Kidney epithelial cell (primary cell): ENCODE measurements around the gene NDUFS8. TPM values are rescaled to one million over a fixed set of nuclear protein-coding genes. Genes with fewer than 3 reads are reported as not detected.

Experiments used
- DNase-seq: peaks from one replicate; pipeline ENCODE4 v3.0.0-alpha.2; 2010; ENCODE audit warnings: low read depth
- H3K27me3 ChIP-seq: 2 replicates; pipeline ENCODE4 v1.6.0; 2011; ENCODE audit warnings: low read length; ENCODE audit not compliant: control insufficient read depth, insufficient read depth
- H3K36me3 ChIP-seq: 2 replicates; pipeline ENCODE4 v1.5.1; 2011; ENCODE audit warnings: low read length; ENCODE audit not compliant: control insufficient read depth, insufficient read depth
- H3K4me3 ChIP-seq: 2 replicates; pipeline ENCODE4 v1.5.1; 2011; ENCODE audit warnings: low read depth, mild to moderate bottlenecking, control low read depth, low read length
- total RNA-seq: library from RNA; depleted of rRNA; stranded (reverse); fragments of >200 nt; gene quantifications from 2 replicates; pipeline ENCODE4 v1.2.3, GENCODE V29; 2015
- TF ChIP-seq, protein P1 (sequence below): IDR thresholded peaks from 2 replicates; pipeline ENCODE4 v1.5.1; 2011; ENCODE audit warnings: mild to moderate bottlenecking, moderate library complexity, low read length, control low read depth, inconsistent platforms; ENCODE audit not compliant: insufficient read depth, poor library complexity, severe bottlenecking

NDUFS8 gene
- total RNA-seq, 1 donor from 2014 or later = 246 TPM

DNA sequence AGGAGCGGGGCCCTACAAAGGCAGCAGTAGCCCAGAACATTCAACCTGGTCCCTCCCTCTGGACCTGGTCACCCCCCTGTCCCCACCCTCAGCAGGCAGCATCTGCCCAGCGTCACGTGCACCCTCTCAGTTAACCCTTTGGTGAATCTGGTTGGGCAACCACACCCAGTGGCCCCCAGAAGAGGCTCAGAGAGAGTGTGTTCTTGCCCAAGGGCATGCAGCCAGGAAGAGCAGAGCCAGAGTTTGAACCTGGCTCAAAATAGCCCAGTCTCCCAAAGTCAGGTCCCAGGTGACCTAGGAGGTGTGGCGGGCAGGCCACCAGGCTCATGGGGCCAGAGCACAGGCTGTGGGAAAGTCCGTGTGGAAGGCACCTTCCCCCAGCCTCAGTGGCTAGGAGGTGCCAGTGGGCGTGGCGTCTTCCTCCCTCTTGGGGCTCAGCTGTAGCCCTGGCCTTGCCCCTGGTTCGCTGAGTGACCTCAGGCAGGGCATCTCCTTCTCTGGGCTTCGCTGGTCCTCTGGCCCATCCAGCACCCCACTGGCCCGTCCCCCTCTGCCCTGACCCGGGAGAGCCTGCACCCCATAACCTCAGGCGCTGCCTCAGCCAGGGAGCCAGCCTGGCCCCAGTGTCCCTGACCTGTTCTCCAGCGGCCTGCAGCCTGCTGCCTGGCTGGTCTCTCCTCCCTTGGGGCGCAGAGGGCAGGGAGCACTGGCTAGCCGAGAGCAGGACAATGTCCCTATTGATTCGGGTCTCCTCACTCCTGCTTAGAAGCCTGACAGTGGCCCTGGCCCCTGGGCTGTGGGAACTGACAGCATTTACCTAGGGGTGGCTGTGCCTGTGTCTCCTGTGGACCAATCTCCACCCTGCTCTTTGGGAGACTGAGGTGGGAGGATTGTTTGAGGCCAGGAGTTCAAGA is 13.3 kb upstream of the NDUFS8 start:
- no peaks in the 10 kb centered on the region for H3K27me3 ChIP-seq
- H3K36me3 ChIP-seq = no peaks in the 10 kb centered on the region
- H3K4me3 ChIP-seq = no peak overlapping the region
- TF ChIP-seq, protein P1, sequence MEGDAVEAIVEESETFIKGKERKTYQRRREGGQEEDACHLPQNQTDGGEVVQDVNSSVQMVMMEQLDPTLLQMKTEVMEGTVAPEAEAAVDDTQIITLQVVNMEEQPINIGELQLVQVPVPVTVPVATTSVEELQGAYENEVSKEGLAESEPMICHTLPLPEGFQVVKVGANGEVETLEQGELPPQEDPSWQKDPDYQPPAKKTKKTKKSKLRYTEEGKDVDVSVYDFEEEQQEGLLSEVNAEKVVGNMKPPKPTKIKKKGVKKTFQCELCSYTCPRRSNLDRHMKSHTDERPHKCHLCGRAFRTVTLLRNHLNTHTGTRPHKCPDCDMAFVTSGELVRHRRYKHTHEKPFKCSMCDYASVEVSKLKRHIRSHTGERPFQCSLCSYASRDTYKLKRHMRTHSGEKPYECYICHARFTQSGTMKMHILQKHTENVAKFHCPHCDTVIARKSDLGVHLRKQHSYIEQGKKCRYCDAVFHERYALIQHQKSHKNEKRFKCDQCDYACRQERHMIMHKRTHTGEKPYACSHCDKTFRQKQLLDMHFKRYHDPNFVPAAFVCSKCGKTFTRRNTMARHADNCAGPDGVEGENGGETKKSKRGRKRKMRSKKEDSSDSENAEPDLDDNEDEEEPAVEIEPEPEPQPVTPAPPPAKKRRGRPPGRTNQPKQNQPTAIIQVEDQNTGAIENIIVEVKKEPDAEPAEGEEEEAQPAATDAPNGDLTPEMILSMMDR = no peak
- no peak for DNase-seq

DNA sequence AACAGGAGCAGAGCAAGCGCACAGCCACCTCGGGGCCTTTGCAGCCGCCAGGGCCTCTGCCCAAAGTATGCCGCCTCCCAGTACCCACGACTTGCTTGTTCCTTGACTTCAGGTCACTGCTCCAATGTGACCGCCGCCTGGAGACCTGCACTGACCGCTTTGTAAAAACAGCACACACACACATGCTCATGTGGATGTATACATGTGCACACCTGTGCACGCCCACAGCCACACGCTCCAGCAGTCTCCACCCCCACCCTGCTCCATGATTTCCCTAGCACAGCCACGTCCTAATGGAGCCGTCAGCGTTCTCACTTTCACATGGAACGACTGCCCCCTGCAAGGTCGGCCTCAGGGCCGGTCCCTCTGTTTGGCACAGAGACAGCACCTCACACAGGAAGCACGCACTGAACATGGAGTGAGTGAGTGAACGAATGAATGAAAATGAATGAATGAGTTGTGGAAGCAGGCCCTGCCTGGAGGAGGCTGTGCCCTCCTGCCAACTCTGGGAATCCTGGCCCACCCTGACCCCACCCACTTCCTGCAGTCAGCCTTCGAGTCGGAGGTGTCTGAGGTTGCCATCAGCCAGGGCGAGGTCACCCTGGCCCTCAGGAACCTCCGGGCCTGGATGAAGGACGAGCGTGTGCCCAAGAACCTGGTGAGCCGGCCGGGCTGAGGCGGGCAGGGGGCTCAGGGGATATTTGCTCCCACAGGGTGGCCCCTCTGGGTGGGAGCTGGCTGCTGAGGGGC is 12.3 kb upstream of the NDUFS8 start:
- DNase-seq = no peak
- no peaks in the 10 kb centered on the region for H3K27me3 ChIP-seq
- no peaks in the 10 kb centered on the region for H3K36me3 ChIP-seq
- H3K4me3 ChIP-seq = no peak overlapping the region
- TF ChIP-seq, protein P1 = no peak

DNA sequence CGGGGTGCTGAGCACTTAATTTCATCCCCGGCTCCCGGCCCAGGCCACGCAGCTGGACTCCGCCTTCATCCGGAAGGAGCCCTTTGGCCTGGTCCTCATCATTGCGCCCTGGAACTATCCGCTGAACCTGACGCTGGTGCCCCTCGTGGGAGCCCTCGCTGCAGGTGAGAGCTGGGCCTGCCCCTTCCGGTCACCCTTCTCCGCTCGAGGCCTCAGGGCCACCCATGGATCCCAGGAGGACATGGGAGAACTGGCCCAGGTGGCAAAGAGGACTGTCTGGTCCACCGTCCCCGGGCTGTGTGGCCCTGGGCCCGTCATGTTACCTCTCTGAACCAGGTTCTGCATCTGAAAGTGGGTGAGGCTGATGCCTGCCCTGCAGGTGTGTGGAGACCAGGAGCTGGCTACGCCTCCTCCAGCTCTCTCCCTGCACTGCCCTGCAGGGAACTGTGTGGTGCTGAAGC is 11.7 kb upstream of the NDUFS8 start:
- no peak overlapping the region for H3K4me3 ChIP-seq
- TF ChIP-seq, protein P1 = no peak
- no peaks in the 10 kb centered on the region for H3K27me3 ChIP-seq
- no peak for DNase-seq
- no peaks in the 10 kb centered on the region for H3K36me3 ChIP-seq

DNA sequence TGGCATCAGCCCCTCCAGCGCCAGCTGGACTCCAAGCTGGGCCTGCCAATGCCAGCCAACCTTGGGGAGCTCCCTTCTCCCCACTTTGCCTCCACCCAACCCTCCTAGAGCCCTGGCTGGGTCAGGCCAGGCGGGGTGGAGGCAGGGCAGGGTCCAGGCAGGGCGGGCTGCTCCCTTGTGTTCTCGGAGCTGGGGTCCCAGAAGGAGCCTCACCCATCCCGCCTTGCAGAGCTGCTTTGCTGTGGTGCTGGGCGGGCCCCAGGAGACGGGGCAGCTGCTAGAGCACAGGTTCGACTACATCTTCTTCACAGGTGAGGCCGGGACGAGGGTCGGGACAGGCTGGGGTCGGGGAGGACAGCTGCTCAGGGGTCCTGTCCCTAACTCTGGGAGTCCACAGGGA is 11.0 kb upstream of the NDUFS8 start:
- TF ChIP-seq, protein P1 = no peak
- Histone ChIP-seq H3K4me3 (no peak overlapping the region), H3K27me3 (no peaks in the 10 kb centered on the region), H3K36me3 (no peaks in the 10 kb centered on the region)
- no peak for DNase-seq

DNA sequence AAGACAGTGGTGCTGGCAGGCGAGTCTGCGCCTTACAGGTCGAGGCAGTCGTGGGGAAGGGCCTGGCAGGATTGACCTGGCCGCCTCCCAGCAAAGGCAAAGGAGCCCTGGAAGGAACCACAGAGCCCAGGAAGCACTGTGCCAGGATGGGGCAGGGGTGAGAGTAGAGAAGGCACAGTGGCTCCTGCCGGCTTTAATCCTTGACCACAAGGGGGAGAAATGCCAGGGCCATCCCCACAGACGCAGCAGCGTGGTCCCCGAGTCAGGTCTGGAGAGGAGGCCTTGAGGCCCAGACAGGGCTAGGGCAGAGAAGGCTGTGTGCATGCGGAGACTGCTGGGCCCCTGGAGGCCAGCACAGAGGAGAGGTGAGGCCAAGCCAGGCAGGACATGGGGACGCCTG is 9.9 kb upstream of the NDUFS8 start:
- no peaks in the 10 kb centered on the region for H3K27me3 ChIP-seq
- H3K4me3 ChIP-seq = no peak overlapping the region
- TF ChIP-seq, protein P1 = peak; percentile 49
- DNase-seq = no peak
- H3K36me3 ChIP-seq = no peaks in the 10 kb centered on the region
